HepG2 (cell line): ENCODE data around the gene SFXN2. TPM values are rescaled to one million over a fixed set of nuclear protein-coding genes. Genes with fewer than 3 reads are reported as not detected.
A peak's percentile ranks its signal among the peaks of the same experiment; 100 is the strongest.

Source experiments
- KLF11 ChIP-seq: IDR thresholded peaks from 2 replicates; pipeline ENCODE4 v1.6.1; 2016; ENCODE audit warnings: missing compliant biosample characterization
- KLF12 ChIP-seq: sonication (generic); formaldehyde crosslinking; IDR thresholded peaks from 2 replicates; pipeline ENCODE4 v1.4.0; 2020; ENCODE audit warnings: missing genetic modification reagents, borderline replicate concordance
- MAX ChIP-seq: IDR thresholded peaks from 2 replicates; pipeline ENCODE4 v1.6.1; 2012; ENCODE audit warnings: inconsistent platforms
- MBD4 ChIP-seq: IDR thresholded peaks from 2 replicates; pipeline ENCODE4 v1.6.1; 2012; ENCODE audit warnings: low read length, inconsistent platforms, borderline replicate concordance
- MED1 ChIP-seq: sonication (generic); formaldehyde crosslinking; IDR thresholded peaks from 2 replicates; pipeline ENCODE4 v1.4.0; 2020; ENCODE audit warnings: missing genetic modification reagents
- MTA1 ChIP-seq: sonication (generic); formaldehyde crosslinking; IDR thresholded peaks from 2 replicates; pipeline ENCODE4 v1.4.0; 2020; ENCODE audit warnings: missing genetic modification reagents, mild to moderate bottlenecking, borderline replicate concordance
- SAP130 ChIP-seq: IDR thresholded peaks from 2 replicates; pipeline ENCODE4 v1.6.1; 2016; ENCODE audit warnings: low read depth
- SOX6 ChIP-seq, 2 experiments: fragments of 450-650 bp in 1 of 2; sonication (generic) in 1 of 2; formaldehyde crosslinking in 1 of 2; IDR thresholded peaks; 2 replicates each; pipeline versions ENCODE4 v1.4.0 to v1.6.1; 2017 to 2020; ENCODE audit warnings: antibody characterized with exemption in 1 of 2, mild to moderate bottlenecking in 1 of 2, missing genetic modification reagents in 1 of 2
- ZFP91 ChIP-seq: sonication (generic); formaldehyde crosslinking; IDR thresholded peaks from 2 replicates; pipeline ENCODE4 v1.9.0; 2022; ENCODE audit warnings: missing genetic modification reagents, mild to moderate bottlenecking, borderline replicate concordance
- ZFY ChIP-seq: sonication (generic); formaldehyde crosslinking; IDR thresholded peaks from 2 replicates; pipeline ENCODE4 v1.4.0; 2020; ENCODE audit warnings: missing genetic modification reagents
- ZNF44 ChIP-seq: sonication (generic); formaldehyde crosslinking; IDR thresholded peaks from 2 replicates; pipeline ENCODE4 v1.5.1; 2020; ENCODE audit warnings: mild to moderate bottlenecking, missing genetic modification reagents
- ZNF766 ChIP-seq: sonication (generic); formaldehyde crosslinking; IDR thresholded peaks from 2 replicates; pipeline ENCODE4 v1.5.0; 2020; ENCODE audit warnings: missing genetic modification reagents, borderline replicate concordance
- ZSCAN22 ChIP-seq: sonication (generic); formaldehyde crosslinking; IDR thresholded peaks from 2 replicates; pipeline ENCODE4 v1.4.0; 2020; ENCODE audit warnings: mild to moderate bottlenecking, missing genetic modification reagents
- polyA plus RNA-seq, 8 experiments: library from polyadenylated mRNA; depleted of rRNA in 3 of 8; stranded (reverse) in 7 of 8; unstranded in 1 of 8; fragments of >200 nt; fragmentation: Illumina TruSeq in 4 of 8; extraction: Trizol in 4 of 8; gene quantifications; 2 replicates each; pipeline versions ENCODE4 v1.2.1 to v1.2.3, GENCODE V29; 2011 to 2016; ENCODE audit warnings: low read depth in 4 of 8, missing spikeins in 1 of 8, mixed read lengths in 1 of 8; ENCODE audit not compliant: insufficient read depth in 1 of 8
- total RNA-seq, 5 experiments: library from RNA; depleted of rRNA; stranded (reverse); fragments of >200 nt; fragmentation: Illumina TruSeq; extraction: Trizol; gene quantifications; 2 replicates each; pipeline ENCODE4 v1.2.3, GENCODE V29; 2016; ENCODE audit warnings: low read depth in 1 of 5
- TF ChIP-seq, protein P1 (sequence below): sonication (generic); formaldehyde crosslinking; IDR thresholded peaks from 2 replicates; pipeline ENCODE4 v1.5.0; 2020; ENCODE audit warnings: missing genetic modification reagents
- TF ChIP-seq, protein P2 (sequence below): sonication (generic); formaldehyde crosslinking; IDR thresholded peaks from 2 replicates; pipeline ENCODE4 v1.5.0; 2020; ENCODE audit warnings: missing genetic modification reagents, mild to moderate bottlenecking, borderline replicate concordance

Gene SFXN2
- total and polyA plus RNA-seq, 2 of the 13 experiments (the other 11 are each of a cell fraction or from before 2014, with no cell fraction given) = 12.8 to 21.1 TPM

DNA sequence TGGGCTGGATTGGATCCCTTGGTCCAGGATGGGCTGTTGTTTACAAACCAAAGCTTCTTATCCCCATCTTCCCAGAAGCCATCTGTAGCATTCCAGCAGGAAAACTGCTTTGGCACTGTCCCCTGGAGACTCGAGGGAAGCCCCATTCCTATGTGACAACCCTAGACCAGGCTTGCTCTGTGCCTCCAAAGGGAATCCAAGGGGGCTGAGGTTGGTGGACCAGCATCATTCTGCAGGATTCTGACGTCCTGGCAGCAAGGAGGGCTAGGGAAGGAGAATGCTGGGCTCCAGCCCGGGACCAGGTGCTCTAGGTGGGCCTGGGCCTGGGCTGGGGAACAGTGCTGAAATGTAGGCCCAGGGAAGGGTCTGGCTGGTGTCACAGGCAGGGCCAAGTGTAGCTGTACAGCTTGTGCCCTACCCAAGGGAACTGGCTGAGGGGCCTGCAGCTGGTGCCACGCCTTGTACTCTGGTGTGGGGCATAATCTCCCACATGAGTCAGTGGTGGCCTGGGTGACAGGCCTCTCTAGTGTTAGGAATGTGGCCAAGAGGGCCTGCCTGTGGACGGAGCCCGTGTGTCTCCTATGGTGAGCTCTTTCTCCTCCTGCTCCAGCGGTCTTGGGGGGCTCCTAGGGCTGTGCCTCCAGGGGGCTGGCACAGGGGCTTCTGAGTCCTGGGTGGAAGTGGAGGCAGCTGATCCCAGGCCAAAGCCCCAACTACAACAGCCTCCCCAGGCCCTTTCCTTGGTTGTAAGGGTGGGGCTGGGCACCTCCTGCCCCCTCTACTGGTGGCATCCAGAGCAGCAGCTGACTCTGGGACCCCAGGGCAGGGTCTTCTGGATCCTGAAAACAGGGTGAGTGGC lies 45.0 kb upstream of the SFXN2 start (continued):
- TF ChIP-seq, protein P1, sequence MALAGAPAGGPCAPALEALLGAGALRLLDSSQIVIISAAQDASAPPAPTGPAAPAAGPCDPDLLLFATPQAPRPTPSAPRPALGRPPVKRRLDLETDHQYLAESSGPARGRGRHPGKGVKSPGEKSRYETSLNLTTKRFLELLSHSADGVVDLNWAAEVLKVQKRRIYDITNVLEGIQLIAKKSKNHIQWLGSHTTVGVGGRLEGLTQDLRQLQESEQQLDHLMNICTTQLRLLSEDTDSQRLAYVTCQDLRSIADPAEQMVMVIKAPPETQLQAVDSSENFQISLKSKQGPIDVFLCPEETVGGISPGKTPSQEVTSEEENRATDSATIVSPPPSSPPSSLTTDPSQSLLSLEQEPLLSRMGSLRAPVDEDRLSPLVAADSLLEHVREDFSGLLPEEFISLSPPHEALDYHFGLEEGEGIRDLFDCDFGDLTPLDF (CRISPR knock-in tag) = 0 out of 2 replicates have a peak, but pooled peaks have one; percentile 29
- TF ChIP-seq KLF11 (CRISPR knock-in tag) (no peak), MBD4 (no peak), KLF12 (CRISPR knock-in tag) (0 out of 2 replicates have a peak, but pooled peaks have one; percentile 49), ZFY (peak; percentile 77), ZFP91 (CRISPR knock-in tag) (peak; percentile 48; the same call in 1 of the 2 replicates), ZNF766 (CRISPR knock-in tag) (0 out of 2 replicates have a peak, but pooled peaks have one; percentile 45), MAX (peak; percentile 36; the same call in 1 of the 2 replicates), ZNF44 (CRISPR knock-in tag) (no peak), MTA1 (CRISPR knock-in tag) (0 out of 2 replicates have a peak, but pooled peaks have one; percentile 28), MED1 (CRISPR knock-in tag) (0 out of 2 replicates have a peak, but pooled peaks have one; percentile 15), ZSCAN22 (0 out of 2 replicates have a peak, but pooled peaks have one; percentile 30), SOX6 (IDR thresholded peaks at IDR 0.05) (no peak), SOX6 (CRISPR knock-in tag; IDR thresholded peaks at IDR 0.05) (peak; percentile 23; the same call in 1 of the 2 replicates), SAP130 (peak; percentile 40; the same call in 1 of the 2 replicates)
- TF ChIP-seq, protein P2, sequence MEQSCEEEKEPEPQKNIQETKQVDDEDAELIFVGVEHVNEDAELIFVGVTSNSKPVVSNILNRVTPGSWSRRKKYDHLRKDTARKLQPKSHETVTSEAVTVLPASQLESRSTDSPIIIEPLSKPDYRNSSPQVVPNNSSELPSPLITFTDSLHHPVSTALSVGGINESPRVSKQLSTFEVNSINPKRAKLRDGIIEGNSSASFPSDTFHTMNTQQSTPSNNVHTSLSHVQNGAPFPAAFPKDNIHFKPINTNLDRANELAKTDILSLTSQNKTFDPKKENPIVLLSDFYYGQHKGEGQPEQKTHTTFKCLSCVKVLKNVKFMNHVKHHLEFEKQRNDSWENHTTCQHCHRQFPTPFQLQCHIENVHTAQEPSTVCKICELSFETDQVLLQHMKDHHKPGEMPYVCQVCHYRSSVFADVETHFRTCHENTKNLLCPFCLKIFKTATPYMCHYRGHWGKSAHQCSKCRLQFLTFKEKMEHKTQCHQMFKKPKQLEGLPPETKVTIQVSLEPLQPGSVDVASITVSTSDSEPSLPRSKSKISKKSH (CRISPR knock-in tag) = 0 out of 2 replicates have a peak, but pooled peaks have one; percentile 15
